HCT116 (cell line): ENCODE measurements around the gene FANK1.
"Not testable (repeated sequence)": the region's sequence is repeated elsewhere in the genome, so short reads cannot be mapped to it uniquely, and the experiment has no call there.

Experiments used
- CEBPB ChIP-seq: IDR thresholded peaks from 2 replicates; pipeline ENCODE4 v1.6.1; 2012; ENCODE audit warnings: low read depth
- EGR1 ChIP-seq: IDR thresholded peaks from 2 replicates; pipeline ENCODE4 v1.6.1; 2012; ENCODE audit warnings: low read depth
- ELF1 ChIP-seq: IDR thresholded peaks from 2 replicates; pipeline ENCODE4 v1.6.1; 2012; ENCODE audit warnings: low read depth, borderline replicate concordance
- EZH2 ChIP-seq: fragments of 200-600 bp; sonication (generic); IDR thresholded peaks from 2 replicates; pipeline ENCODE4 v1.6.1; 2017; ENCODE audit warnings: antibody characterized with exemption, mixed run types
- JUND ChIP-seq: IDR thresholded peaks from 2 replicates; pipeline ENCODE4 v1.6.1; 2012
- POLR2A ChIP-seq: IDR thresholded peaks from 2 replicates; pipeline ENCODE4 v1.7.0; 2011; ENCODE audit warnings: borderline replicate concordance; ENCODE audit not compliant: insufficient read depth, insufficient read length; ENCODE audit errors: extremely low read depth
- POLR2AphosphoS5 ChIP-seq: IDR thresholded peaks from 2 replicates; pipeline ENCODE4 v1.6.1; 2011; ENCODE audit warnings: mild to moderate bottlenecking, low read depth, low read length, moderate library complexity
- RAD21 ChIP-seq: IDR thresholded peaks from 2 replicates; pipeline ENCODE4 v1.6.1; 2012; ENCODE audit warnings: low read depth, mild to moderate bottlenecking
- SRF ChIP-seq: IDR thresholded peaks from 2 replicates; pipeline ENCODE4 v1.6.1; 2012; ENCODE audit warnings: low read depth
- YY1 ChIP-seq: IDR thresholded peaks from 2 replicates; pipeline ENCODE4 v1.6.1; 2011; ENCODE audit warnings: low read length, low read depth, moderate library complexity, mild to moderate bottlenecking; ENCODE audit not compliant: insufficient replicate concordance; ENCODE audit errors: extremely low read depth
- TF ChIP-seq, protein P1 (sequence below), 3 experiments: fragments of 200-600 bp in 1 of 3; sonication (generic) in 1 of 3; IDR thresholded peaks in 2 of 3; conservative IDR thresholded peaks in 1 of 3; 2 replicates each; pipeline ENCODE4 v1.5.1; 2012 to 2017; ENCODE audit warnings: low read depth in 2 of 3, low read length in 2 of 3, antibody characterized with exemption in 1 of 3, borderline replicate concordance in 1 of 3, control low read depth in 1 of 3, mild to moderate bottlenecking in 1 of 3, mixed read lengths in 1 of 3, mixed run types in 1 of 3, moderate library complexity in 1 of 3; ENCODE audit not compliant: insufficient read depth in 1 of 3
- TF ChIP-seq, protein P2 (sequence below): IDR thresholded peaks from 2 replicates; pipeline ENCODE4 v1.6.1; 2012
- TF ChIP-seq, protein P3 (sequence below): IDR thresholded peaks from 2 replicates; pipeline ENCODE4 v1.6.1; 2012
- TF ChIP-seq, protein P4 (sequence below): IDR thresholded peaks from 2 replicates; pipeline ENCODE4 v1.6.1; 2012; ENCODE audit warnings: low read depth

DNA sequence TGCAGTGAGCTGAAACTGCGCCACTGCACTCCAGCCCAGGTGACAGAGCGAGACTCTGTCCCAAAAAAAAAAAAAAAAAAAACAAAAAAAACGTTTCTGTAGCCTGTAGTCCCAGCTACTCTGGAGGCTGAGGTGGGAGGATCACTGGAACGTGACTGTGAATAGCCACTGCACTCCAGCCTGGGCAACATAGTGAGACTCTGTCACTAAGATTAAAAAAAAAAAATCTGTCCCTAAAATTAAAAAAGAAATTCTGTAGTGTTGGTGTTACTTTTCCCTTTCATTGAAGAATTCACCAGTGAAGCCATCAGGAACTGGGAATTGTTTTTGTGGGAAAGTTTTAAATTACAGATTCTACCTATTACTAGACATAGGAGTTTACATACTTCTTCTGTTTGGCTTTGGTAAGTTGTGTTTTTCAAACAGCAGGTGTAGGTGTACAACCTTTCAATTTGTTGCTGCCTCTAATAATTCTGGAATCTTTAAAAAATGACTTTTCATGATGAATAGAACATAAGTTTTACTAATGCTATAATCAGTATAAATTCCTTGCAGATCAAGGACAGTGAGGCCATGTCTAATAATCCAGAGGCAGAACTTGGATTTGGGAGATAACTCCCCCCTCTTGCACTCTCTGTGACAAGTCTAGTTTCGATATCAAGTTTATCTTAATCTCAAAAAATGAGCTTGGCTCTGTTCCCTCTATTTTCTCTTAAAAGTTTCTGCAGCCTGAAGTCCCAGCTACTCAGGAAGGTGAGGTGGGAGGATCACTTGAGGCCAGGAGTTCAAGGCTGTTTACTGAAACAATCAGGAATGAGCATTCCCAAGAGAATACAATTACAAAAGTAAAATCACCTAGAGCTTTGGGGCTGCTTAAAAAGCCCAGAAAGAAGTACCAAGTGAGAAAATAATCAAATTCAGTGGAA is 9.0 kb downstream of the FANK1 start:
- not testable (repeated sequence) for TF ChIP-seq EZH2, CEBPB, YY1, EGR1, POLR2A, RAD21, JUND, POLR2AphosphoS5, ELF1, SRF
- TF ChIP-seq, protein P1, sequence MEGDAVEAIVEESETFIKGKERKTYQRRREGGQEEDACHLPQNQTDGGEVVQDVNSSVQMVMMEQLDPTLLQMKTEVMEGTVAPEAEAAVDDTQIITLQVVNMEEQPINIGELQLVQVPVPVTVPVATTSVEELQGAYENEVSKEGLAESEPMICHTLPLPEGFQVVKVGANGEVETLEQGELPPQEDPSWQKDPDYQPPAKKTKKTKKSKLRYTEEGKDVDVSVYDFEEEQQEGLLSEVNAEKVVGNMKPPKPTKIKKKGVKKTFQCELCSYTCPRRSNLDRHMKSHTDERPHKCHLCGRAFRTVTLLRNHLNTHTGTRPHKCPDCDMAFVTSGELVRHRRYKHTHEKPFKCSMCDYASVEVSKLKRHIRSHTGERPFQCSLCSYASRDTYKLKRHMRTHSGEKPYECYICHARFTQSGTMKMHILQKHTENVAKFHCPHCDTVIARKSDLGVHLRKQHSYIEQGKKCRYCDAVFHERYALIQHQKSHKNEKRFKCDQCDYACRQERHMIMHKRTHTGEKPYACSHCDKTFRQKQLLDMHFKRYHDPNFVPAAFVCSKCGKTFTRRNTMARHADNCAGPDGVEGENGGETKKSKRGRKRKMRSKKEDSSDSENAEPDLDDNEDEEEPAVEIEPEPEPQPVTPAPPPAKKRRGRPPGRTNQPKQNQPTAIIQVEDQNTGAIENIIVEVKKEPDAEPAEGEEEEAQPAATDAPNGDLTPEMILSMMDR (IDR thresholded peaks at IDR 0.05 in 2 of 3, conservative IDR thresholded peaks at IDR 0.05 in 1 of 3; ENCODE audit: borderline replicate concordance in 1 of 3, insufficient read depth in 1 of 3, low read depth in 2 of 3, low read length in 2 of 3) = not testable (repeated sequence)
- TF ChIP-seq, protein P2, sequence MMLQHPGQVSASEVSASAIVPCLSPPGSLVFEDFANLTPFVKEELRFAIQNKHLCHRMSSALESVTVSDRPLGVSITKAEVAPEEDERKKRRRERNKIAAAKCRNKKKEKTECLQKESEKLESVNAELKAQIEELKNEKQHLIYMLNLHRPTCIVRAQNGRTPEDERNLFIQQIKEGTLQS = not testable (repeated sequence)
- TF ChIP-seq, protein P3, sequence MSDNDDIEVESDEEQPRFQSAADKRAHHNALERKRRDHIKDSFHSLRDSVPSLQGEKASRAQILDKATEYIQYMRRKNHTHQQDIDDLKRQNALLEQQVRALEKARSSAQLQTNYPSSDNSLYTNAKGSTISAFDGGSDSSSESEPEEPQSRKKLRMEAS = not testable (repeated sequence)
- TF ChIP-seq, protein P4, sequence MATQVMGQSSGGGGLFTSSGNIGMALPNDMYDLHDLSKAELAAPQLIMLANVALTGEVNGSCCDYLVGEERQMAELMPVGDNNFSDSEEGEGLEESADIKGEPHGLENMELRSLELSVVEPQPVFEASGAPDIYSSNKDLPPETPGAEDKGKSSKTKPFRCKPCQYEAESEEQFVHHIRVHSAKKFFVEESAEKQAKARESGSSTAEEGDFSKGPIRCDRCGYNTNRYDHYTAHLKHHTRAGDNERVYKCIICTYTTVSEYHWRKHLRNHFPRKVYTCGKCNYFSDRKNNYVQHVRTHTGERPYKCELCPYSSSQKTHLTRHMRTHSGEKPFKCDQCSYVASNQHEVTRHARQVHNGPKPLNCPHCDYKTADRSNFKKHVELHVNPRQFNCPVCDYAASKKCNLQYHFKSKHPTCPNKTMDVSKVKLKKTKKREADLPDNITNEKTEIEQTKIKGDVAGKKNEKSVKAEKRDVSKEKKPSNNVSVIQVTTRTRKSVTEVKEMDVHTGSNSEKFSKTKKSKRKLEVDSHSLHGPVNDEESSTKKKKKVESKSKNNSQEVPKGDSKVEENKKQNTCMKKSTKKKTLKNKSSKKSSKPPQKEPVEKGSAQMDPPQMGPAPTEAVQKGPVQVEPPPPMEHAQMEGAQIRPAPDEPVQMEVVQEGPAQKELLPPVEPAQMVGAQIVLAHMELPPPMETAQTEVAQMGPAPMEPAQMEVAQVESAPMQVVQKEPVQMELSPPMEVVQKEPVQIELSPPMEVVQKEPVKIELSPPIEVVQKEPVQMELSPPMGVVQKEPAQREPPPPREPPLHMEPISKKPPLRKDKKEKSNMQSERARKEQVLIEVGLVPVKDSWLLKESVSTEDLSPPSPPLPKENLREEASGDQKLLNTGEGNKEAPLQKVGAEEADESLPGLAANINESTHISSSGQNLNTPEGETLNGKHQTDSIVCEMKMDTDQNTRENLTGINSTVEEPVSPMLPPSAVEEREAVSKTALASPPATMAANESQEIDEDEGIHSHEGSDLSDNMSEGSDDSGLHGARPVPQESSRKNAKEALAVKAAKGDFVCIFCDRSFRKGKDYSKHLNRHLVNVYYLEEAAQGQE = not testable (repeated sequence)
